C4-2B (cell line): Measurements from ENCODE around the gene RPL27.
A peak's percentile ranks its signal among the peaks of the same experiment; 100 is the strongest.

Source experiments
- H3K27ac ChIP-seq: fragments of 450-650 bp; 2 replicates; pipeline ENCODE4 v1.5.1; 2017
- ZFX ChIP-seq: fragments of 450-650 bp; IDR thresholded peaks from 2 replicates; pipeline ENCODE4 v1.6.1; 2017
- TF ChIP-seq, protein P1 (sequence below): fragments of 450-650 bp; conservative IDR thresholded peaks from 2 replicates; pipeline ENCODE4 v1.5.1; 2017; ENCODE audit warnings: mild to moderate bottlenecking

The RPL27 gene

GRCh38 chr17:42997984-42998938, at the start of gene RPL27:
Gene RPL27, plus strand, starts transcription at chr17:42998419. Its CDS starts 332 bp downstream, at chr17:42998751.
- TF ChIP-seq, protein P1, sequence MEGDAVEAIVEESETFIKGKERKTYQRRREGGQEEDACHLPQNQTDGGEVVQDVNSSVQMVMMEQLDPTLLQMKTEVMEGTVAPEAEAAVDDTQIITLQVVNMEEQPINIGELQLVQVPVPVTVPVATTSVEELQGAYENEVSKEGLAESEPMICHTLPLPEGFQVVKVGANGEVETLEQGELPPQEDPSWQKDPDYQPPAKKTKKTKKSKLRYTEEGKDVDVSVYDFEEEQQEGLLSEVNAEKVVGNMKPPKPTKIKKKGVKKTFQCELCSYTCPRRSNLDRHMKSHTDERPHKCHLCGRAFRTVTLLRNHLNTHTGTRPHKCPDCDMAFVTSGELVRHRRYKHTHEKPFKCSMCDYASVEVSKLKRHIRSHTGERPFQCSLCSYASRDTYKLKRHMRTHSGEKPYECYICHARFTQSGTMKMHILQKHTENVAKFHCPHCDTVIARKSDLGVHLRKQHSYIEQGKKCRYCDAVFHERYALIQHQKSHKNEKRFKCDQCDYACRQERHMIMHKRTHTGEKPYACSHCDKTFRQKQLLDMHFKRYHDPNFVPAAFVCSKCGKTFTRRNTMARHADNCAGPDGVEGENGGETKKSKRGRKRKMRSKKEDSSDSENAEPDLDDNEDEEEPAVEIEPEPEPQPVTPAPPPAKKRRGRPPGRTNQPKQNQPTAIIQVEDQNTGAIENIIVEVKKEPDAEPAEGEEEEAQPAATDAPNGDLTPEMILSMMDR: peak; percentile 93
- peak; percentile 93 for TF ChIP-seq ZFX
- peak within 1 kb of the TSS; percentile 96 for H3K27ac ChIP-seq

DNA sequence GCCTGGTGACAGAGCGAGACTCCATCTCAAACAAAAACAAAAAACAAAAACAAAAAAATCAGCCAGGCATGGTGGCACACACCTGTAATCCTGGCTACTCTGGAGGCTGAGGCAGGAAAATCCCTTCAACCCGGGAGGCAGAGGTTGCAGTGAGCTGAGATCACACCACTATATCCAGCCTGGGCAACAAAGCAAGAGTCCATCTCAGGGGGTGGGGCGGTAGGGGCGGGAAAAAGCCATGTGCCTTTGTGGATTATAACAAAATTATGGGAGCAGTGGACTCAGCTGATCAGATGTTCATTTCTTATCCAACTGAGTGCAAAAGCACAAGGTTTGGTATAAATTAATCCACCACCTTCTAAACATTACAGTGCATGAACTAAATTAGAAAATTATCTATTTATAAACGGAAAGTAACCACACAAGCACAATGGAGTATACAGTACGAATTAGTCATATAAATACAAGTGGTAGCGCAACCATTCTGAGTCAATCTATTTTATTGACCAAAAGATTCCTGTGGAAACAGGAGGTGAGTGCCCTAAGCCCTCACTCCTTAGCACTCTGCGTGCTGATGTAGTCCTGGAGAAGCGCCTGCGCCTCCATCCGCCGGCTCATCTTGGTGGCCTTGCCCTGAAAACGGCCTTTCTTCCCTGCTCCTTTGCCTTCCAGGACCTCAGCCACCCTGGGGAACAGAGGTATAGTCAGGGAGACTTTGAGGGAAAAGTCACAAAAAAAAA, 48.0 kb upstream of the RPL27 start:
- H3K27ac ChIP-seq: no peak overlapping the region
- no peak for TF ChIP-seq ZFX
- TF ChIP-seq, protein P1: no peak

- TF ChIP-seq, protein P1: no peak
- TF ChIP-seq ZFX: no peak
Measured at GRCh38 chr17:42953669-42954068, 44.5 kb upstream of the RPL27 start.

GRCh38 chr17:42964161-42964932, 33.9 kb upstream of the RPL27 start, which contains the start of gene AARSD1:
Gene AARSD1, minus strand, starts transcription at chr17:42964454. Its CDS starts 14 bp downstream, at chr17:42964440.
- no peak for TF ChIP-seq ZFX
- TF ChIP-seq, protein P1: no peak
- peak within 1 kb of the TSS; percentile 83 for H3K27ac ChIP-seq

More at GRCh38 chr17:42953669-42954068, 44.5 kb upstream of the RPL27 start:
- H3K27ac ChIP-seq: no peak overlapping the region

- H3K27ac ChIP-seq: no peak overlapping the region
- TF ChIP-seq, protein P1: no peak
- no peak for TF ChIP-seq ZFX
Measured at GRCh38 chr17:42967925-42968324, 30.3 kb upstream of the RPL27 start.

DNA sequence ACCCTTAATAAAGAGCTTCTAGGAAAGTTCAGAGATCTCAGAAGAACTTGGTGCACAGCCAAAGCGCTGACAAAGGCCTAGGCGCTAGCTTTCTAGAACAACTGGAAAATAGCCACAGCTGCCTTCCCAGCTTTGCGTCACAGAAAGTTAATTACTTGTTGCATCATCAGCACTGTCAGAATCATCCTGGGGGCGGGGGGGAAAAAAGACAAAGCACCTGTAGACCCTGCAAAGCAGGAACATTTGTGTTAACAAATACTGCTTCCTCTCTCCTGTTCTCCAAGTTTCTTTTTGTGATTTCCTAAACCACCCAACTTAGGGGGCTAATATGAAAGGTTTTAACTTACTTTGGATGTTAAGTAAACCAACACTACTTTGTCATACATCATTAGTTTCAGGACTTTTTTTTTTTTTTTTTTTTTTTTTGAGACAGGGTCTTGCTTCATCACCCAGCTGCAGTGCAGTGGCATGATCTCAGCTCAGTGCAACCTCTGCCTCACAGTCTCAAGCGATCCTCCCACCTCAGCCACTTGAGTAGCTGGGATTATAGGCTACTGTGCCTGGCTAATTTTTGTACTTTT, 29.1 kb upstream of the RPL27 start:
- no peak overlapping the region for H3K27ac ChIP-seq

More for the DNA sequence above, 29.1 kb upstream of the RPL27 start:
- no peak for TF ChIP-seq ZFX
- TF ChIP-seq, protein P1: no peak
